ENCODE data around the gene AK1.

GRCh38 chr9:127910613-127911205 lies 33.2 kb upstream of the AK1 start:
- TF ChIP-seq CTCF (IDR thresholded peaks at IDR 0.05) (peak in 3 of 5 experiments; percentile 15 to 48 (median 24)), EP300 (IDR thresholded peaks at IDR 0.05; ENCODE audit: low read depth) (no peak), POLR2A (IDR thresholded peaks at IDR 0.05) (no peak)
